ENCODE data around the gene OMP.
A peak's percentile ranks its signal among the peaks of the same experiment; 100 is the strongest.

OMP gene

DNA sequence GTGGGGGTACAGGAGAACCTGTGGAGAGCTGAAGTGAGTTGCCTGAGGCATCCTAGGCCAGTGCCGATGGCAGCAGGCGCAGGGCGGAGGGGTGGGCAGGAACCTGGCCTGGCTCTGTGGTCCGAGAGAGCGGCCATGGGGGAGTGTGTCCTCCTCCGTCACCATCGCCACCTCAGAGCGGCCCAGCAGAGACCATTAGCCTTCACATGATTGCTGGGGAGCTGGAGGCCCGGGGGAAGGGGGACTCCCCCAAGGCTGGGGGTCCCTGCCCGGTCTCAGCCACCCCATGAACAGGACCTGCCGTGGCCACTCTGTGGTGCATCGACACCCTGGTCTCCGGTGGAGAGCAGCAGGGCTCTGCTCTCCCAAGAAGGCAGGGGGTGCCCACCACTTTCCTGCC, 4.1 kb downstream of the OMP start:
- no peak for DNase-seq (ENCODE audit: low read depth)

DNA sequence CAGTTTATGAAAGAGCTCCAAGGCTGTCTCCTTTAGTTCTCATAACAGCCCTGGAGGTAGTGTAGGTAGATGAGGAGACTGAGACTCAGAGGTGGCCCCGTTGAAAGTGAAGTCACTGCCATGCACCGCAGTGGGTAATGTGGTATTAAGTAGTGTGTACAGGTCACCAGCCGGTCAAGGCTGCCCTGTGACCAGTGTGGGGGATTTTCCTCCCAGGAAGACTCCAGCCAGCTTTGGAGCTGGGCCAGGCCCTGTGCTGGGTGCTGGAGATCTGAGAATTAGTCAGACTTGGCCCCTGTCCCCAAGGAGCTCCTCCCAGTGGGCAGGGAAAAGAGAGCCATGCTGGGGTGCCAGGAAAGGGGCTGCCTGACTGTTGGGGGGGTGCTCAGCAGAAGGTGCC, 5.3 kb downstream of the OMP start:
- peak; percentile 86 for DNase-seq (ENCODE audit: low read depth)

DNA sequence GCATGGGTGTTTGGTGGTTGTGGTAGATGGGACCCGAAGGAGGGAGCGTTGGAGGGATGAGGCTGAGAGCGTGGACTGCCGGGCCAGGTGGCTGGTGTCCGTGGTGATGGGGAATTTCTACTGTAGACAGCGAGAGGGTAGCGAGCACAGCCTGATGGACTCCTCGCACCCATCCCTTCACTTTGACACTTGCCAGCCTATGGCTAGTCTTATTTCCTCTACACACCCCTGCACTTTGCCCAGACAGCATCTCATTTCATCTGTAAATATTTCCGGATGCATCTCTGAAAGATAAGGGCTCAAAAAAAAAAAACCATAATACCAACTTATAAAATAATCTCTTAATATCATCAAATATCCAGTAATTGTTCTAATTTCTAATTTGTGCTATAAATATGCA, 5.8 kb downstream of the OMP start:
- no peak for DNase-seq (ENCODE audit: low read depth)

DNA sequence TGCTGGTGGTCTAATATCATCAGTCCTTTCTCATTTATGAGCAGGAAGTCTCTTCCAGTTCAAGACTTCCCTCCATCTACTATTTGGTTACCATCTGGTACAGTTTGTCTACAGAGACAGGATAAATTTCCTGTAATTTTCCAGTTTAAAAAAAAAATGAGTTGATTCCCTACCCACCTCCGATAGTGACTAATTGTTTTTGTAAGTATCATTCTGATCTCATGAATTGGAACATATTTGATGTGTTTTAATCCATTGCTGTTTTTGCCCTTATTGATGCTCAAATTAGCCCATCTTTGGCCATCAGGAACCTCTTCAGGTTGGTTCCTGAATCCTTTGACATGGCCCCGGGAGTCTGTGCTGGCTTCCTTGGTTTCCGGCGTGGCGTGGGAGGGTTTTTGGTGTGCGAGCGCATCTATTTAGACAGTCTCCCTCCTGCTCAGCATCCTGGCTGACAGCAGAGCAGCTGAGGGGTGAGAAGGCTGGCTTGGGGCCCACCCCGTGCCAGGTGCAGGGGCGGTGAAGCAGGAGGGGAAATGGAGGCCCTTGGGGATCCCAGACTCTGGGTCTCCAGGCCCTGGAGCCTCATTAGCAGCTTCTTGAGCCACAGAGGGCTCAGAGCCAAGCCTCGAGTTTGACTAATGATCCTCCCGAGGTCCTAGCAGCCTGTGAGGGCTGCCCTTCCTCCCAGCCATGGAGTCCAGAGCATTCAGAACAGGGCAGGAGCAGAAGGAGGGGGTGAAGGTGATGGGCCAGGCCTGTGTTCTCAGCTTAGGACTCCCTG, 6.8 kb downstream of the OMP start:
- DNase-seq (ENCODE audit: low read depth): no peak

DNA sequence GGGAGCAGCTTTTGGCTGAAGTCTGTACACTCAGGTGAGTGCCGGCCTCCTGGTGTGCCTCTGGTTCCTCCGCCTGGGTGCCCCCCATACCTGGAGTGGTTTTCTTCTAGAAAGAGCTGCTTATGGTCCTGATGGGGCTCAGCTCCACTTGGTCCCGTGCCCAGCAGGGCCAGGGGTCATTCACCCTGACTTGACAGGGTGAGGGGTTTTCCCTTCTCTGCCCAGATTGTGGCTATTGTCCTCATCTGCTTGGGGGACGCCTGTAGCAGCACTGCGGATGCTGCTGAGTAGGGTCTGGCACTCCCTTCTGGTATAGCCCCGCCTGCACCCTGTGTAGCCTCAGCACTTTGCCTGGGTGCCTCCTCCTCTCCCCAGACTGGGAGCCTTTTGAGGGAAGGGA, 8.2 kb downstream of the OMP start:
- DNase-seq (ENCODE audit: low read depth): no peak

DNA sequence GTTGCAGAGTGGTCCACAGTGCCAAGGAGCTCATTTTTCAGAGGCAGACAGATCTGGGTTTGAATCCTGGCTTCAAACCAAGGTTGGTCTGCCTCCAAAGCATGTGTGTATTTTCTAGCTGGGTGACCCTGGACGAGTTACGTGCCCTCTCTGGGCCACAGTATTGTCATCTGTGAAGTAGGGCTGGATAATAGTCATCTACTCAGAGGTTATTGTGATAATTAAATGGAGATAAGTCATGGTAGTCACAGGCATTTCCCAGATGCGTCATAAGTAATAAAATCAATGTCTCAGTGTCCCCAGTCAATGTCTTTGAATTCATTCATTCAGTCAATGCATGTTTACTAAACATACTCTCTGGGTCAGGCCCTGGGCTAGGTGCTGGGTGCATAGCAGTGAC, 8.6 kb downstream of the OMP start:
- no peak for DNase-seq (ENCODE audit: low read depth)

DNA sequence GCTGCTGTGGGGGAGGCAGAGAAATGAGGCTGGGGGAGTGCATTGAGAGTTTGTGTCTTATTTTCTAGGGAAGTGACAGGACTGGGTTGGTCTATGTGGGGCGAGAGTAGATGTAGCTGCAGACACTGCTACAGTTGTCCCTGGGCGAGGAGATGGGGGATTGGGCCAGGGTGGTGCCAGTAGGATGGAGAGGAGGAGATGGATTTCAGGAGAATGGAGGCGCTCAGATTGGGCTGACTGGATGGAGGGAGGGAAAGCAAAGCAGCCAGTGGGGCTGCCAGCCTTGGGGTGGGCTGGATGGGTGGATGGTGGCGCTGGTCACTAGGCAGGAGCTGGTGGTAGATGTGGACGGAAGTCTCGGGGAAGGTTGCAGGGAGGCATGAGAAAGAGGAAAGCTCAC, 9.3 kb downstream of the OMP start:
- no peak for DNase-seq (ENCODE audit: low read depth)

DNA sequence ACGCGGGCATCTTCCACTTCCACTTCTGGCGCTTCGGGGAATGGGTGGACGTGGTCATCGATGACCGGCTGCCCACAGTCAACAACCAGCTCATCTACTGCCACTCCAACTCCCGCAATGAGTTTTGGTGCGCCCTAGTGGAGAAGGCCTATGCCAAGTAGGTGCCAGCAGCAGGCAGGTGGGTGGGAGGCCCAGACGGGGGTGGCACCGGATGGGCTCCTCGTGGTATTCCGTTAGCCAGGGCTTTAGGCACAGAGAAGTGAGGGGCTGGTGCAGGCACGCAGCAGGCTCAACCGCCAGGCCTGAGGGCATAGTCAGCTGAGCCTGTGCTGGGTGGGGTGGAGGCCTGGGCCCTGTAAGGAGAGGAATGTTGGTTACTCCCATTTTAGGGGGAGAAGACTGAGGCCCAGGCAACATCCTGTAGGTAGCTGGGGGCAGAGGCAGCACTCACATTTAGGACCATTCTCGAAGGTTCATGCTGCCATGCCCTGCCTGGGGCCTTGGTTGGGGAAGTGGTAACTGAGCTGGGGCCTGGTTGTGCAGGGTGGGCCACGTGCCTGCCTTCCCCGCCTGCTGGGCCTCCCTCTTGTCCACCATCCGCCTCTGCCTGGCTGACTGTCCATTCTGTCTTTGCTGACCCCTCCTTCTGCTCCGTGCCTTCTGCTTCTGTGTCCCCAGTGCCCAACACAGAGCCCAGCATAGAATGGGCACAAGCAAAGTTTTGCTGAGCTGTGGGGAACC, 10.2 kb downstream of the OMP start:
- no peak for DNase-seq (ENCODE audit: low read depth)

DNA sequence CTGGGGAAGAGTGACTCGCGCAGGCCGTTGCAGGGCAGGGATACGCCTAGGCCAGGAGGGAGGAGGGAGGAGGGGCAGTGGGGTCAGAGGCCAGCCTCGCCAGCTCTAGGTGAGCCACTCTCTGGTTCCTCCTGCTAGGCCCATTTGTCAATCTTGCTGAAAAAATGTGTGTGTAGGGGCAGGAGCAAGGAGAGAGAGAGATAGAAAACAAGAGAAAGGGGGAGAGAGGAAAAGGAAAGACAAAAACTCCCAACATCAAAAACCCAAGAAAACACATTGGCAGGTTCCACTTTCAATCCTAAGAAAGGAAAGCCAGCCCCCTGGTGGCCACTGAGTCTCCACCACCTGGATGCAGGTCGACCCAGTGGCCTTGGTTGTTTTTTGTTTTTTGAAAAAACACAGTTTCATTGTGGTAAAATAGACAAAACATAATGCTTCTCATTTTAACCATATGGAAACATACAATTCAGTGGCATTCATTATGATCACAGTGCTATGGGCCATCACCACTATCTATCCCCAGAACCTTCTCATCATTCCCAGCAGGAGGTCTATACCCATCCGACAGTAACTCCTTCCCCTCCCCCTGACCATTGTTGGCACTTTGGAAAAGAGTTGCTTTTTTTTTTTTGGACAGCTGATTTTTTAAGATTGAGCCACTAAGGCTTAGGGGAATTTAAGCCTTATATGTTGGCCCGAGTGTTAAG, 10.9 kb downstream of the OMP start:
- DNase-seq (ENCODE audit: low read depth): no peak

DNA sequence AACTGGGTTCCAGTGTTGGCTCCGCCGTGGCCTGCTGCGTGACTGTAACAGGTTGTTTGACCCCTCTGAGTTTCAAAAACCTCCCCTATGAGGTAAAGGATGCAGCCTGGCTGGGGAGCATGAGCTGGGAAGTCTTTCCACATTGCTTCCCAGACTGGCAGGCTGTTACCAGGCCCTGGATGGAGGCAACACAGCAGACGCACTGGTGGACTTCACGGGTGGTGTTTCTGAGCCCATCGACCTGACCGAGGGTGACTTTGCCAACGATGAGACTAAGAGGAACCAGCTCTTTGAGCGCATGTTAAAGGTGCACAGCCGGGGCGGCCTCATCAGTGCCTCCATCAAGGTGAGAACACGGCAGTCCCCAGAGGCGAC, 11.4 kb downstream of the OMP start:
- DNase-seq (ENCODE audit: low read depth): no peak

DNA sequence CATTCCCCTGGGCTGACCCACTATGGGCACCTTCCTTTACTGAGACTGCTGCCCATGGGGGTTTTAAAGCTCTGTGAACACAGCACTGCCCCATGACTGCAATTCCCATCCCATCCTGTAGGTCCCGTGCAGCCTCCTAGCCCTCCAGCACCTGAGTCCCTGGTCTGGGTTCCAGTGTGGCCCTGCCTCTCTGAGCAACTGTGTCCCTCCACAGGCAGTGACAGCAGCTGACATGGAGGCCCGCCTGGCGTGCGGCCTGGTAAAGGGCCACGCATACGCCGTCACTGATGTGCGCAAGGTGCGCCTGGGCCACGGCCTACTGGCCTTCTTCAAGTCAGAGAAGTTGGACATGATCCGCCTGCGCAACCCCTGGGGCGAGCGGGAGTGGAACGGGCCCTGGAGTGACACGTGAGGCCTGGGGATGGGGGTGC, 12.6 kb downstream of the OMP start:
- no peak for DNase-seq (ENCODE audit: low read depth)

DNA sequence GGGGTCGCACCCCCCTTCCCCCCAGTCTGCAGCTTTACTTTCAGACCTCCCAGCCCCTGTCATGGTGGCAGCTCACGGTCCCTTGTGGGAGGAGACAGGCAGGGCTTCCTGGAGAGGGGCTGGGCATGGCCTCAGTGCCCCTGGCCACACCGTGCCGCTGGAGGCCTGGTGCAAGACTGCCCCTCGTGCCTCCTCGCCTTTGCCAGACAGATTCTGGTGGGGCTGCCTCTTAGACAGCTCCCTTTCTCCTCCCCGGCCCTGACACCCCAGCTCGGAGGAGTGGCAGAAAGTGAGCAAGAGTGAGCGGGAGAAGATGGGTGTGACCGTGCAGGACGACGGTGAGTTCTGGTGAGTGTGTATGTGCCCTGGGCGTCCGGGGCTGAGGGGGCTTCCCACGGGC, 13.3 kb downstream of the OMP start:
- no peak for DNase-seq (ENCODE audit: low read depth)

DNA sequence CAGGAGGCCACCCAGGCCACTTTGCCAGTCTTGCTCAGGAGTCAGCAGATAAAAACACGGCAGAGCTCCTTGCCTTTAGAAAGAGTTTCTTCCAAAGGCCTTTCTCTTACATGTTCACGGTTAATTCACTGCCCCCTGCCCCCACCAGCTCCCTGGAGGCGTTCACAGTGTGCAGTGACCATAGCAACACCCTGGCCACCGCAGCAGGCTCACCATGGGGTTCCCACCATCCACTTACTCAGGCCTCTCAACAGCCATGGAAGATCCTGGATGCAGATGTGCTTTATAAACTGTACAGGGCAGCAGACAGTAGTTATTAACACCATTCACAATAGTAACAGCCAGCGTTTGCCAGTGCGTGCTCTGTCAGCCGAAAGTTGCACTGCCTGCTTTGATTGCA, 14.9 kb downstream of the OMP start:
- no peak for DNase-seq (ENCODE audit: low read depth)

DNA sequence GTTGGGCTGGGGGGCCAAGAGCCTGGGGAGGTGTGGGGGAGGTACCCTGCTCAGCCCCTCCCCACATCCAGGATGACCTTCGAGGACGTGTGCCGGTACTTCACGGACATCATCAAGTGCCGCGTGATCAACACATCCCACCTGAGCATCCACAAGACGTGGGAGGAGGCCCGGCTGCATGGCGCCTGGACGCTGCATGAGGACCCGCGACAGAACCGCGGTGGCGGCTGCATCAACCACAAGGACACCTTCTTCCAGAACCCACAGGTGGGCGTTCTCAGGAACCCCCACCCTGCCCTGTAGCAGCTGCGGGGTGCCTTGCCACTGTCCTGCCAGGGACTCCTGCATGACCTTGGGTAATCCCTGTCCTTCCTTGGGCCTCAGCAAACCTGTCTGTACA, 15.4 kb downstream of the OMP start:
- no peak for DNase-seq (ENCODE audit: low read depth)

DNA sequence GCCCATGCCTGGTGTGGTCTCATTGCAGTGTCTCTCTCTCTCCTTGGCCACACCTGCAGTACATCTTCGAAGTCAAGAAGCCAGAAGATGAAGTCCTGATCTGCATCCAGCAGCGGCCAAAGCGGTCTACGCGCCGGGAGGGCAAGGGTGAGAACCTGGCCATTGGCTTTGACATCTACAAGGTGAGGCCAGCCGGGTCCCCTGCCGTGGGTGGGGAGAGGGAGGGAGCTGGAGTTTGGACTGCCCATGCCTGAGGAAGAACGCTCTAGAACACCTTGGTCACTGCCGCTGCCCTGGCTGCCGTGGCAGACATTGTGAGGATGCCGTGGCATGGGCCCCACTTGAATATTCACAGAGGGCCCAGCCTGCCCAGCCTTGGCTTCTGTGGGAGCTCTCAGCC, 16.3 kb downstream of the OMP start:
- no peak for DNase-seq (ENCODE audit: low read depth)

DNA sequence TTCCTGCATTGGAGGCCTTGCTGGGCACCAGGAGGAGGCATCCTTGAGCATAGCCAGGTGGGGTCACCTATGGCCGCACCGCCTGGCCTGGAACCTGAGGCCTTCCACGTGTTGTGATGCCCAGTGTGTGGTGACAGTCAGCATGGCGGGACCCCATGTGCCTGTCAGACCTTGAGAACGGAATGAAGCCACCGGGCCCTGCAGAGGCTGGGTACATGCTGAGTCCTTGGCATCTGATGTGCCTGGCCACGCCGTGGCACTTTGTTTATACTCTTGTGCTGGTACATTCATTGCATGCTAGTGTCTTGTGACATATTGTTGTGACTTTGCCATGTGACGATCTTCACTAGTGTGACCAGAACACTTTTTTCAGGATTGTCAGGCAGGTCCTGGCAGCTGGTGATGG, 16.9 kb downstream of the OMP start:
- DNase-seq (ENCODE audit: low read depth): no peak

DNA sequence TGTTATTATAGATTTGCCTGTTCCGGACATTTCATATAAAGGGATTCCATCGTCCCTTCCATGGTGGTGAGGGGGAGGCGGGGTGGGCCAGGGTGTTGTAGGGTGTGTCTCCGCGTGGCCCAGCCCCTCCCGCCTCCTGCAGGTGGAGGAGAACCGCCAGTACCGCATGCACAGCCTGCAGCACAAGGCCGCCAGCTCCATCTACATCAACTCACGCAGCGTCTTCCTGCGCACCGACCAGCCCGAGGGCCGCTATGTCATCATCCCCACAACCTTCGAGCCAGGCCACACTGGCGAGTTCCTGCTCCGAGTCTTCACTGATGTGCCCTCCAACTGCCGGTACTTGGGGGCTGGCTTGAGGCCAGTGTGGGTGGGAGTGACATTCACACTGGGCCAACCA, 17.9 kb downstream of the OMP start:
- DNase-seq (ENCODE audit: low read depth): no peak

DNA sequence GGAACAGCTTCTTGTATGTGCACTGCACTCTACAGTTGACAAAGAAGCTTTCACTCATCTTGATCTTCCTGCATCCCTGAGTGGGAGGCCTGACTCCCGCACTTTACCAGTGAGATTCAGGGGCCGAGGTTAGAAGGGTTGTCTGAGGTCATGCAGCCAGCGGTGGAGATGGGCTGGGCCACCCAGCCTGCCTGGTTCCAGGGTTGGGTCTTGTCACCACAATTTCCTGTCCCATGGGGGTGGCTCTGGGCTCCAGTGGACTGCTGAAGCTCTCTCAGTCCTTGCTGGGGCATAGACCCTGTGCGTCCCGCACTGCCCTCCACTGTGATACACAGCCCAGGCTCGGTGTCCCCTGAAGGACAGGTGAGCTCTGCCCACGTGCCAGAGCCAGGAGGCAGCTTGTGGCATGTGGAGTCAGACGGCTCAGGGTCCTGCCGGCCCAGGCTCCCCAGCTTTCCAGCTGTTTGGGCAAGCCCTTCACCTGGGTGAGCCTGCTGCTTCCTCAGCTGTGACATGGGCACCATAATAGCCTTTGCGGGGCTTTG, 18.5 kb downstream of the OMP start:
- DNase-seq (ENCODE audit: low read depth): no peak

DNA sequence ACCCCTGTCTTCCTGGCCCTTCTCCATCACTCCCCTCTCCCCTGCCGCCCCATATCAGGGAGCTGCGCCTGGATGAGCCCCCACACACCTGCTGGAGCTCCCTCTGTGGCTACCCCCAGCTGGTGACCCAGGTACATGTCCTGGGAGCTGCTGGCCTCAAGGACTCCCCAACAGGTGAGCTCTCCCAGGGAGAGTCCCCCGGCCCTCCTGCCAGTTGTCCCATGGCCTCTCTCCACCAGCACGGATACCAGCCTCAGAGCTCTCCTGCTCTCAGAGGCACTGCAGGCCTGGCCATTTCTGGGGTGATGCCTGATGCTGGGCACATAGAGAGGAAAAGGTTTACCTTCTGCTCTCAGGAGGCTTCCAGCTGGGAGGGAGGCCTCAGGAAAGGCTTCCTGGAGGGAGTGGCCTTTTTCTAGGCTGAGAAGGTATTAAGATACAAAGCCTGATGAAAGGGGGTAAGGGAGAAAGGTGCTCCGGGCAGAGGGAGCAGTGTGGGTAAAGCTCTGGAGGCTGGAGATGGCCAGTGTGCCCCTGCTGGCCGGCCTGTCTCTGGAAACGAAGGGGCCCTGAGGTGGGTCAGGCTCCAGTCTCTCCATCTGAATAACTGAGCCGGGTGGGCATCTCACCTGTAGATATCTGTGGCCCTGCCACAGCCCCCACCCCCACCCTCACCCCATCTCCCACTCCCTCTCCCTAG, 19.4 kb downstream of the OMP start:
- DNase-seq (ENCODE audit: low read depth): no peak

DNA sequence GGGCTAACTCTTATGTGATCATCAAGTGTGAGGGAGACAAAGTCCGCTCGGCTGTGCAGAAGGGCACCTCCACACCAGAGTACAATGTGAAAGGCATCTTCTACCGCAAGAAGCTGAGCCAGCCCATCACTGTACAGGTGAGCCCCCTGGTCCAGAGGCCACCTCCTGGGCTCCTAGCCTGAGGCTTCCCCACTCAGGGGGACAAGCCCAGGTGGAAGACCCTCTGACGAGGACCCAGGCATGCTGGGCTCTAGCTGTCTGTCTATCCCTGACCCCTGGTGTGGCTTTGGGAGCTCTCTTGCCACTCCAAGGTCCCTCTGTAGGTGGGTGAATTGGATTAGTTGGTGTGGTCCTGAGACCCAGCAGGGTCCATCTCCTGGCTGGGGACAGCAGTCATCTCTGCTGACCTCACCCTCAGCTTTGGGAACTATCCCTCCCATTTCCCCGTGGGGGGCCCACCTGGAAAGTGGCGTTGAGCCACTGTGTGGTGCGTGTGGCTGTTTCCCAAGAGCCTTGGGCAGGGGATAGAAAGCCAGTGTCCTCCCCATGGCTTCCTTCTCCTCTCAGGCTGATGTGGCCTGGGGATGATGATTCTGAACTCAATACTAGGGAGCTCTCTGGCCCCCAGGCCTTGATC, 20.1 kb downstream of the OMP start:
- no peak for DNase-seq (ENCODE audit: low read depth)

DNA sequence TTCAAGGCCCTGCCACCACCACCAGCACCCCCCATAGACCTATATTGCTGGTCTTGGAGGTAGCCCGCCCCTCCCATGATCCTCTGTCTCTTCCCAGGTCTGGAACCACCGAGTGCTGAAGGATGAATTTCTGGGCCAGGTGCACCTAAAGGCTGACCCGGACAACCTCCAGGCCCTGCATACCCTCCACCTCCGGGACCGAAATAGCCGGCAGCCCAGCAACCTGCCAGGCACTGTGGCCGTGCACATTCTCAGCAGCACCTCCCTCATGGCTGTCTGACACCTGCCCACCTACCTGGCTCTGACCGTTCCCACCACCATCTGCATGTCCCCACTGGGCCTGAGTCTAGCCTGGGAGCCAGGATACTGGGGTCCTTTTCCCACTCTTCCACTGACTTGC, 21.0 kb downstream of the OMP start:
- DNase-seq (ENCODE audit: low read depth): no peak

DNA sequence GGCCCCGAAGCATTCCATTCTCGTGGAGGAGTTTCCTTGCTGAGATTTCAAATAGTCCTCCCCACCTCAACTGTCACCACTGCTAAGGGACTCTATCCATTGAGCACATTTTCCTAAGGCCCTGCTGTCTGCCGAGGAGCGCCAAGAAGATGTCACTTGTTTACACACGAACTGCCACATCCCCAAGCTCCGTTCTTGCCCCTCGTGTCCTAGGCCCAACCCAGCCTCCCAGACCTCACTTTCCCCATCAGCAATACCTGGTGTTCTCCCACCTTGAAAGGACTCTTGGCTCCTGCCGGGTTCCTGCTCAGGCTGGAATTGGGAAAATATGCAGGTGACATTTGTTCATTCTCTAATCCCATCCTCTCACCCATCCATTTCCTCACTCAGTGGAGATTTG, 21.4 kb downstream of the OMP start:
- DNase-seq (ENCODE audit: low read depth): no peak
